PC-3 (cell line): ENCODE results near the gene LRIG3. TPM values are rescaled to one million over a fixed set of nuclear protein-coding genes. Genes with fewer than 3 reads are reported as not detected.
A peak's percentile ranks its signal among the peaks of the same experiment; 100 is the strongest.

Source experiments
- ATAC-seq: fragments of 200-7000 bp; cut with Tn5 transposase; 2 replicates; pipeline ENCODE4 v1.9.1; 2020; ENCODE audit warnings: mild to moderate bottlenecking, moderate library complexity
- BruUV-seq: library from RNA; stranded (reverse); fragments of 400-500 nt; replicated peaks from 2 replicates; lab custom pipeline; 2021; lab: Mats Ljungman, UMichigan
- CTCF ChIA-PET: fragments of 300-600 bp; sonication (Branson Sonifier 250); formaldehyde crosslinking; loops from one replicate; lab custom pipeline; 2022; ENCODE audit warnings: antibody characterized with exemption; lab: Charles Lee
- POLR2A ChIA-PET: fragments of 300-600 bp; sonication (Branson Sonifier 250); formaldehyde crosslinking; loops from one replicate; lab custom pipeline; 2022; ENCODE audit warnings: antibody characterized with exemption; ENCODE audit not compliant: unreplicated experiment; lab: Charles Lee
- DNase-seq: peaks from one replicate; pipeline ENCODE4 v3.0.0-alpha.2; 2015
- H2AFZ ChIP-seq: fragments of 300-600 bp; sonication (generic); 2 replicates; pipeline ENCODE4 v1.6.0; 2016; ENCODE audit warnings: antibody characterized with exemption, low read length
- H3F3A ChIP-seq: fragments of 300-600 bp; sonication (generic); one replicate; pipeline ENCODE4 v1.6.0; 2017; ENCODE audit warnings: antibody characterized with exemption, low read length, control low read depth, mild to moderate bottlenecking; ENCODE audit not compliant: unreplicated experiment
- H3K27ac ChIP-seq: fragments of 300-600 bp; sonication (generic); 2 replicates; pipeline ENCODE4 v1.5.1; 2016; ENCODE audit warnings: mild to moderate bottlenecking, low read length
- H3K27me3 ChIP-seq: fragments of 300-600 bp; sonication (generic); 2 replicates; pipeline ENCODE4 v1.6.1; 2016; ENCODE audit warnings: low read length, mixed read lengths
- H3K36me3 ChIP-seq: fragments of 300-600 bp; sonication (generic); 2 replicates; pipeline ENCODE4 v1.6.1; 2016; ENCODE audit warnings: low read depth, mixed run types, low read length, mixed read lengths
- H3K4me1 ChIP-seq: fragments of 300-600 bp; sonication (generic); 2 replicates; pipeline ENCODE4 v1.5.1; 2016; ENCODE audit warnings: low read length; ENCODE audit not compliant: insufficient read depth
- H3K4me2 ChIP-seq: fragments of 300-600 bp; sonication (generic); 2 replicates; pipeline ENCODE4 v1.6.0; 2016; ENCODE audit warnings: low read length
- H3K4me3 ChIP-seq: fragments of 300-600 bp; sonication (generic); 2 replicates; pipeline ENCODE4 v1.5.1; 2016; ENCODE audit warnings: mild to moderate bottlenecking, low read length, mixed read lengths
- H3K79me2 ChIP-seq: fragments of 300-600 bp; sonication (generic); 2 replicates; pipeline ENCODE4 v1.6.1; 2017; ENCODE audit warnings: low read length, mixed read lengths
- H3K9ac ChIP-seq: fragments of 300-600 bp; sonication (generic); 2 replicates; pipeline ENCODE4 v1.6.0; 2016; ENCODE audit warnings: mild to moderate bottlenecking, low read length
- H3K9me2 ChIP-seq: fragments of 300-600 bp; sonication (generic); replicated peaks from 2 replicates; pipeline ENCODE4 v1.6.1; 2016; ENCODE audit warnings: mixed run types, low read length, mixed read lengths
- H3K9me3 ChIP-seq: fragments of 300-600 bp; sonication (generic); 2 replicates; pipeline ENCODE4 v1.6.1; 2016; ENCODE audit warnings: low read length, mixed read lengths
- H4K20me1 ChIP-seq: fragments of 300-600 bp; sonication (generic); 2 replicates; pipeline ENCODE4 v1.6.1; 2016; ENCODE audit warnings: low read length, mixed read lengths
- EZH2 ChIP-seq: fragments of 300-600 bp; sonication (generic); IDR thresholded peaks from one replicate; pipeline ENCODE4 v1.6.1; 2017; ENCODE audit warnings: antibody characterized with exemption, mild to moderate bottlenecking, low read length; ENCODE audit not compliant: unreplicated experiment
- EZH2phosphoT487 ChIP-seq: fragments of 300-600 bp; sonication (generic); IDR thresholded peaks from 2 replicates; pipeline ENCODE4 v1.6.1; 2018; ENCODE audit warnings: mild to moderate bottlenecking, antibody characterized with exemption, low read length, borderline replicate concordance
- intact Hi-C: fragments of 100-400 bp; cut with micrococcal nuclease; formaldehyde crosslinking; loops from 2 replicates; pipeline ENCODE4 v1.9.0; 2023
- total RNA-seq: library from RNA; depleted of rRNA; stranded (reverse); fragments of >200 nt; gene quantifications from 2 replicates; pipeline ENCODE4 v1.2.3, GENCODE V29; 2014
- TF ChIP-seq, protein P1 (sequence below): fragments of 300-600 bp; sonication (generic); conservative IDR thresholded peaks from 2 replicates; pipeline ENCODE4 v1.5.1; 2017; ENCODE audit warnings: antibody characterized with exemption, low read depth, mild to moderate bottlenecking, low read length

The LRIG3 gene
- total RNA-seq, 1 experiment from 2014 or later = 8.6 TPM

- H3K4me3 ChIP-seq = no peak overlapping the region
- no peaks in the 10 kb centered on the region for H3K27me3 ChIP-seq
- H3K9ac ChIP-seq = no peak overlapping the region
- peaks cover 21% of the 10 kb centered on the region; the same call in 1 of the 2 replicates for H3K79me2 ChIP-seq
- DNase-seq (no peak), ATAC-seq (no peak)
- ChIA-PET CTCF (no interaction called here), POLR2A (no interaction called here)
- no peak overlapping the region for H3K27ac ChIP-seq
- intact Hi-C loops = no loop called here
- H3K9me2 ChIP-seq = no peaks in the 10 kb centered on the region
- no peak overlapping the region for H3K4me2 ChIP-seq
- no peaks in the 10 kb centered on the region for H3F3A ChIP-seq
- TF ChIP-seq EZH2phosphoT487 (no peak), EZH2 (no peak)
- TF ChIP-seq, protein P1, sequence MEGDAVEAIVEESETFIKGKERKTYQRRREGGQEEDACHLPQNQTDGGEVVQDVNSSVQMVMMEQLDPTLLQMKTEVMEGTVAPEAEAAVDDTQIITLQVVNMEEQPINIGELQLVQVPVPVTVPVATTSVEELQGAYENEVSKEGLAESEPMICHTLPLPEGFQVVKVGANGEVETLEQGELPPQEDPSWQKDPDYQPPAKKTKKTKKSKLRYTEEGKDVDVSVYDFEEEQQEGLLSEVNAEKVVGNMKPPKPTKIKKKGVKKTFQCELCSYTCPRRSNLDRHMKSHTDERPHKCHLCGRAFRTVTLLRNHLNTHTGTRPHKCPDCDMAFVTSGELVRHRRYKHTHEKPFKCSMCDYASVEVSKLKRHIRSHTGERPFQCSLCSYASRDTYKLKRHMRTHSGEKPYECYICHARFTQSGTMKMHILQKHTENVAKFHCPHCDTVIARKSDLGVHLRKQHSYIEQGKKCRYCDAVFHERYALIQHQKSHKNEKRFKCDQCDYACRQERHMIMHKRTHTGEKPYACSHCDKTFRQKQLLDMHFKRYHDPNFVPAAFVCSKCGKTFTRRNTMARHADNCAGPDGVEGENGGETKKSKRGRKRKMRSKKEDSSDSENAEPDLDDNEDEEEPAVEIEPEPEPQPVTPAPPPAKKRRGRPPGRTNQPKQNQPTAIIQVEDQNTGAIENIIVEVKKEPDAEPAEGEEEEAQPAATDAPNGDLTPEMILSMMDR = no peak
- no peaks in the 10 kb centered on the region for H3K9me3 ChIP-seq
- no TSS peak for BruUV-seq
- peaks cover 32% of the 10 kb centered on the region for H3K4me1 ChIP-seq
- H3K36me3 ChIP-seq = peaks cover 1% of the 10 kb centered on the region; the same call in 1 of the 2 replicates
- no peaks in the 10 kb centered on the region for H4K20me1 ChIP-seq
- no peak overlapping the region for H2AFZ ChIP-seq
These were observed 25.3 kb downstream of the LRIG3 start for GRCh38 chr12:58895053-58895452.

- H2AFZ ChIP-seq = no peak overlapping the region
- ChIA-PET POLR2A (no interaction called here), CTCF (no interaction called here)
- DNase-seq = no peak
- H3K79me2 ChIP-seq = peaks cover 21% of the 10 kb centered on the region; the same call in 1 of the 2 replicates
- no TSS peak for BruUV-seq
- H3K9me2 ChIP-seq = no peaks in the 10 kb centered on the region
- peak overlapping the region; percentile 38 for H3K4me2 ChIP-seq
- peaks cover 32% of the 10 kb centered on the region for H3K4me1 ChIP-seq
- no peak overlapping the region for H3K9ac ChIP-seq
- no peak for TF ChIP-seq EZH2phosphoT487
- TF ChIP-seq, protein P1 = no peak
- no peak for TF ChIP-seq EZH2
- no peak overlapping the region for H3K27ac ChIP-seq
- no peak for ATAC-seq
- no peaks in the 10 kb centered on the region for H4K20me1 ChIP-seq
- H3K9me3 ChIP-seq = no peaks in the 10 kb centered on the region
- H3F3A ChIP-seq = no peaks in the 10 kb centered on the region
- no peak overlapping the region for H3K4me3 ChIP-seq
- H3K36me3 ChIP-seq = peaks cover 12% of the 10 kb centered on the region
- intact Hi-C loops = no loop called here
- no peaks in the 10 kb centered on the region for H3K27me3 ChIP-seq
These were observed 26.3 kb downstream of the LRIG3 start for GRCh38 chr12:58894040-58894439.

GRCh38 chr12:58893495-58893894, 26.8 kb downstream of the LRIG3 start:
- peak overlapping the region; percentile 38 for H3K4me2 ChIP-seq
- no peak for TF ChIP-seq EZH2
- no peak for TF ChIP-seq EZH2phosphoT487
- TF ChIP-seq, protein P1 = no peak
- H3K36me3 ChIP-seq = peaks cover 14% of the 10 kb centered on the region
- H3K4me1 ChIP-seq = peaks cover 32% of the 10 kb centered on the region
- H4K20me1 ChIP-seq = no peaks in the 10 kb centered on the region
- H3F3A ChIP-seq = no peaks in the 10 kb centered on the region
- ChIA-PET POLR2A (no interaction called here), CTCF (no interaction called here)
- no peak overlapping the region for H3K9ac ChIP-seq
- H3K9me3 ChIP-seq = no peaks in the 10 kb centered on the region
- H3K27me3 ChIP-seq = no peaks in the 10 kb centered on the region
- peaks cover 21% of the 10 kb centered on the region; the same call in 1 of the 2 replicates for H3K79me2 ChIP-seq
- no peak overlapping the region for H3K4me3 ChIP-seq
- intact Hi-C loops = no loop called here
- DNase-seq = peak; percentile 76
- H3K9me2 ChIP-seq = no peaks in the 10 kb centered on the region
- ATAC-seq = peak; percentile 61
- no TSS peak for BruUV-seq
- no peak overlapping the region for H3K27ac ChIP-seq
- no peak overlapping the region for H2AFZ ChIP-seq
